HEK293T (cell line): Measurements from ENCODE around the gene TUBB4A.
"Not testable (repeated sequence)": the region's sequence is repeated elsewhere in the genome, so short reads cannot be mapped to it uniquely, and the experiment has no call there.

Source experiments
- CTCF ChIA-PET: fragments of 350-600 bp; formaldehyde crosslinking; extraction: SDS; loops from one replicate; lab custom pipeline; 2021; ENCODE audit warnings: antibody characterized with exemption, inconsistent platforms; lab: Yijun Ruan, JAX
- POLR2A ChIA-PET: fragments of 350-600 bp; formaldehyde crosslinking; extraction: SDS; loops from one replicate; lab custom pipeline; 2020; ENCODE audit warnings: antibody characterized with exemption, inconsistent platforms; lab: Yijun Ruan, JAX
- DNase-seq: peaks from one replicate; pipeline ENCODE4 v3.0.0; 2012; ENCODE audit warnings: mixed read lengths; ENCODE audit errors: extremely low spot score
- ARNT ChIP-seq: fragments of 450-650 bp; IDR thresholded peaks from 2 replicates; pipeline ENCODE4 v1.6.1; 2017; ENCODE audit warnings: mild to moderate bottlenecking
- BHLHE40 ChIP-seq: fragments of 450-650 bp; IDR thresholded peaks from 2 replicates; pipeline ENCODE4 v1.6.1; 2016; ENCODE audit warnings: mild to moderate bottlenecking, moderate library complexity, borderline replicate concordance
- CTBP1 ChIP-seq: fragments of 450-650 bp; IDR thresholded peaks from 2 replicates; pipeline ENCODE4 v1.6.1; 2016; ENCODE audit warnings: borderline replicate concordance
- ELF4 ChIP-seq: fragments of 450-650 bp; IDR thresholded peaks from 2 replicates; pipeline ENCODE4 v1.6.1; 2017; ENCODE audit warnings: antibody characterized with exemption
- FOXA1 ChIP-seq: fragments of 450-650 bp; IDR thresholded peaks from 2 replicates; pipeline ENCODE4 v1.6.1; 2016; ENCODE audit warnings: mild to moderate bottlenecking
- FOXK2 ChIP-seq: fragments of 450-650 bp; IDR thresholded peaks from 2 replicates; pipeline ENCODE4 v1.6.1; 2016; ENCODE audit warnings: mild to moderate bottlenecking
- FOXM1 ChIP-seq: fragments of 450-650 bp; IDR thresholded peaks from 2 replicates; pipeline ENCODE4 v1.6.1; 2017; ENCODE audit warnings: mild to moderate bottlenecking, borderline replicate concordance
- HDGF ChIP-seq: fragments of 450-650 bp; IDR thresholded peaks from 2 replicates; pipeline ENCODE4 v1.6.1; 2017; ENCODE audit warnings: antibody characterized with exemption, borderline replicate concordance
- L3MBTL2 ChIP-seq: fragments of 450-650 bp; conservative IDR thresholded peaks from 2 replicates; pipeline ENCODE4 v1.6.1; 2016; ENCODE audit warnings: mild to moderate bottlenecking
- LEF1 ChIP-seq: fragments of 450-650 bp; IDR thresholded peaks from 2 replicates; pipeline ENCODE4 v1.6.1; 2017; ENCODE audit warnings: mild to moderate bottlenecking, borderline replicate concordance
- NFRKB ChIP-seq: fragments of 450-650 bp; IDR thresholded peaks from 2 replicates; pipeline ENCODE4 v1.6.1; 2016; ENCODE audit warnings: mild to moderate bottlenecking, moderate library complexity
- SP1 ChIP-seq: fragments of 450-650 bp; IDR thresholded peaks from 2 replicates; pipeline ENCODE4 v1.6.1; 2017
- SUZ12 ChIP-seq: fragments of 450-650 bp; IDR thresholded peaks from 2 replicates; pipeline ENCODE4 v1.6.1; 2016; ENCODE audit warnings: mild to moderate bottlenecking
- TARDBP ChIP-seq: fragments of 450-650 bp; IDR thresholded peaks from 2 replicates; pipeline ENCODE4 v1.6.1; 2016
- ZNF384 ChIP-seq: fragments of 450-650 bp; IDR thresholded peaks from 2 replicates; pipeline ENCODE4 v1.6.1; 2016
- TF ChIP-seq, protein P1 (sequence below): fragments of 450-650 bp; IDR thresholded peaks from 2 replicates; pipeline ENCODE4 v1.6.1; 2016

Gene TUBB4A

DNA sequence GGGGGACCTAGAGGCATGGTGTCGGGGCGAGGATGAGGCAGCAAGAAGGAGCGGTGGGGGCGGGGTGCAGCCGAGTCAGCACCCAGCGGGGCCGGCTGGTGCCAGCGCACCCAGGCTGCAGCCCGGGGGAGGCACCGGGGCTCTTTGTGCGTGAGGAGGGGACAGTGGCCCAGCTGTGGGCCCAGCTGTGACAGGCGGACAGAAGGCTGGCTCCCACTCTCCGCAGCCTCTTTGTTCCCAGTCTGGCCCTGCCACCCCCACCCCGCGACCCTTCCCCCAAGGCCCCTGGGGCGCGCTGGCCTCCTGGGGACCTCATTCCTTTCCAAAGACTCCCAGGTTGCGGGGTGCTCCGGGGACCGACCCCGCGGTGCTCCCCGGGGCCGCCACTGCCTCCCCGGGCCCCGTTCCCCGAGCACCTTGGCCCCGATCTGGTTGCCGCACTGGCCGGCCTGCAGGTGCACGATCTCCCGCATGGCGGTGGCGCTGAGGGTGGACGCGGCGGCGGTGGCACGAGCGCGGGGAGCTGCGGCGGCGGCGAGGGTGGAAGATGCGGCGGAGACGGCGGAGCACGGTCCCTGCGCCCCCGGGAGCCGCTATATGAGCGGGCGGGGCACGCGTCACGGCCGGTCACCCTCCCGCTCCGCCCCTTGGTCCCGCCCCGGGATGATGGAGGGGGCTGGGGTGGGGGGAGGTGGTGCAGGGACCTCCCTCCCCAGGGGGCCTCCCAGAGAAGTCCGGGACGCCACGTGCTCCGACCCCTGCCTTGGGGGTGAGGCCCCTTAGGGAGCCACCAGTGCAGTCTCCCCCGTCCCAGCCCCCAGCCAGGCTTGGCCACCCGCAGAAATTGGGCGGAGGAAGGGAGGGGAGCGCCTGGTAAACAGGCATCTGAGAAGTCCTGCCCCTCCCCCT lies at the start of gene TUBB4A:
Gene TUBB4A (minus strand): TSS at position 570 of the 909 bp plus-strand sequence. CDS start 97 bp downstream, at position 473.
- peak; percentile 65 for DNase-seq
- TF ChIP-seq ELF4 (no peak), FOXA1 (no peak), ZNF384 (no peak), FOXM1 (no peak), CTBP1 (no peak), SUZ12 (no peak), BHLHE40 (no peak), L3MBTL2 (no peak), NFRKB (no peak)
- POLR2A ChIA-PET, result interaction anchor here (1.5 kb wide), 1 partner anchor 42 kb away, joined by 5 read pairs; the partner anchor contains the start of gene SLC25A23
- CTCF ChIA-PET, result no interaction called here

- TF ChIP-seq L3MBTL2 (no peak), CTBP1 (no peak), FOXM1 (no peak), BHLHE40 (no peak), HDGF (no peak), NFRKB (no peak), FOXA1 (no peak), SP1 (no peak), LEF1 (no peak), SUZ12 (no peak), FOXK2 (no peak), TARDBP (no peak), ELF4 (no peak), ZNF384 (no peak), ARNT (no peak)
- TF ChIP-seq, protein P1, sequence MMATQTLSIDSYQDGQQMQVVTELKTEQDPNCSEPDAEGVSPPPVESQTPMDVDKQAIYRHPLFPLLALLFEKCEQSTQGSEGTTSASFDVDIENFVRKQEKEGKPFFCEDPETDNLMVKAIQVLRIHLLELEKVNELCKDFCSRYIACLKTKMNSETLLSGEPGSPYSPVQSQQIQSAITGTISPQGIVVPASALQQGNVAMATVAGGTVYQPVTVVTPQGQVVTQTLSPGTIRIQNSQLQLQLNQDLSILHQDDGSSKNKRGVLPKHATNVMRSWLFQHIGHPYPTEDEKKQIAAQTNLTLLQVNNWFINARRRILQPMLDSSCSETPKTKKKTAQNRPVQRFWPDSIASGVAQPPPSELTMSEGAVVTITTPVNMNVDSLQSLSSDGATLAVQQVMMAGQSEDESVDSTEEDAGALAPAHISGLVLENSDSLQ, result no peak
- no peak for DNase-seq
- ChIA-PET POLR2A (no interaction called here), CTCF (no interaction called here)
Observed at GRCh38 chr19:6551091-6551490, 49.0 kb upstream of the TUBB4A start.

DNA sequence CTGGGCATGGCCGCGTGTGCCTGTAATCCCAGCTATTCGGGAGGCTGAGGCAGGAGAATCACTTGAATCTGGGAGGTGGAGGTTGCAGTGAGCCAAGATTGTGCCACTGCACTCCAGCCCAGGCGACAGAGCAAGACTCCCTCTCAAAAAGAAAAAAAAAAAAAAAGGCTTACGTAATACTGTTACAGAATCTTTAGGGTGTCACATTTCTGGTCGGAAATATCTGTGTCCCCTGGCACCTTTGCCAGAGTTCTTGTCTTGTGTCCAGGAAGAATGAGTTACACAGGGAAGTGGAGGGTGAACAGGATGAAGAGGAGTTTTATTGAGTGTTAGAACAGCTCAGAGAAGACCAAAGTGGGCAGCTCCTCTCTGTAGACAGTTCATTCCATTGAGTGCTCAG lies 48.6 kb upstream of the TUBB4A start:
- CTCF ChIA-PET, POLR2A ChIA-PET, DNase-seq: not testable (repeated sequence)

DNA sequence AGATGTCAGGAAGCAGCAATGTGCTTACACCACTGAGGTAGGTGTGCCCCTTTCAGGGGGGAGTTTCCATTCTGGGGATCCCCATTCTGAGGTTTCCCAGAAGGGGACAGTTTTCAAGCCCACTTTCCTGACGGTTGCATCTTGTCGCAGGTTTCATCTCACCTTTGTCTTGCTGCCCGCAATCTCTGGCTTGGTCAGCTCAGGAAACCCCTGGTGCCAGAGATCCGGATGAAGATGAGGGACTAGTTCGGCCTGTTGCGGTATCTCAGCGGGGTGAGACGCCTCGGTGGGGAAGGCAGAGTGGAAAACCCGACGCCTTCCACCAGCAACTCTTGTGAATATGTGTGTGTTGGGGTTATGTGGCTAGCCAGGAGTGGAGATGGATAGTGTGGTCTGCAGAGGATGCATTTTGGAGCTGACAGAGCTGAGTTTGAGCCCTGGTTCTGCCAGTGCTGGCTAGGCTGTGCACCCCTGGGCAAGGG lies 41.8 kb upstream of the TUBB4A start:
- CTCF ChIA-PET, result no interaction called here
- TF ChIP-seq TARDBP (no peak), CTBP1 (no peak)
- DNase-seq, result no peak
- POLR2A ChIA-PET, result interaction anchor here (1.2 kb wide), 1 partner anchor 13 kb away, joined by 5 read pairs; the partner anchor contains the start of gene TNFSF9

- TF ChIP-seq FOXA1 (no peak), FOXK2 (no peak), SP1 (no peak), ZNF384 (no peak), LEF1 (no peak), FOXM1 (no peak), HDGF (no peak), TARDBP (no peak), L3MBTL2 (no peak), SUZ12 (no peak), CTBP1 (no peak), BHLHE40 (no peak), ELF4 (no peak), NFRKB (no peak), ARNT (no peak)
- TF ChIP-seq, protein P1, result no peak
- POLR2A ChIA-PET, result no interaction called here
- CTCF ChIA-PET, result no interaction called here
- DNase-seq, result no peak
Observed at GRCh38 chr19:6540918-6541689, 39.0 kb upstream of the TUBB4A start.

- TF ChIP-seq HDGF (no peak), SP1 (no peak), CTBP1 (no peak), TARDBP (no peak), ZNF384 (no peak), BHLHE40 (no peak), NFRKB (no peak), FOXM1 (no peak), FOXA1 (no peak)
- TF ChIP-seq, protein P1, result no peak
- ChIA-PET CTCF (no interaction called here), POLR2A (no interaction called here)
- DNase-seq, result no peak
Observed at GRCh38 chr19:6539514-6539913, 37.4 kb upstream of the TUBB4A start.
